Gastrocnemius medialis (tissue), 4 donors: ENCODE results near the gene RBL2. TPM values are rescaled to one million over a fixed set of nuclear protein-coding genes. Genes with fewer than 3 reads are reported as not detected.

ENCODE experiments used
- ATAC-seq, 2 donors: fragments of 150-250 bp; one replicate each; pipeline ENCODE4 v1.9.1; 2016
- DNase-seq, 2 donors: peaks; one replicate each; pipeline ENCODE4 v3.0.0-alpha.2; 2019
- H3K27ac ChIP-seq, 4 donors: fragments of 200-600 bp; sonication (generic); 1 replicate in 1 of 4; 2 replicates in 3 of 4; pipeline ENCODE4 v1.5.1; 2016 to 2018; ENCODE audit warnings: mild to moderate bottlenecking in 2 of 4, moderate library complexity in 1 of 4
- H3K27me3 ChIP-seq, 3 donors: fragments of 200-600 bp; sonication (generic) in 2 of 3; 1 replicate in 1 of 3; 2 replicates in 2 of 3; pipeline versions ENCODE4 v1.5.1 to v1.6.0; 2016 to 2019; ENCODE audit warnings: mild to moderate bottlenecking in 1 of 3, moderate library complexity in 1 of 3
- H3K36me3 ChIP-seq, 2 donors: fragments of 200-600 bp; sonication (generic) in 1 of 2; one replicate each; pipeline ENCODE4 v1.5.1; 2017 to 2018
- H3K4me1 ChIP-seq, 2 donors: fragments of 200-600 bp; sonication (generic) in 1 of 2; one replicate each; pipeline ENCODE4 v1.5.1; 2016 to 2017; ENCODE audit warnings: mild to moderate bottlenecking in 2 of 2
- H3K4me3 ChIP-seq, 4 donors: fragments of 200-600 bp; sonication (generic) in 3 of 4; 1 replicate in 1 of 4; 2 replicates in 3 of 4; pipeline ENCODE4 v1.5.1; 2016 to 2019; ENCODE audit warnings: mild to moderate bottlenecking in 2 of 4
- H3K9me3 ChIP-seq, 3 donors: fragments of 200-600 bp; sonication (generic) in 2 of 3; 1 replicate in 1 of 3; 2 replicates in 2 of 3; pipeline ENCODE4 v1.5.1; 2016 to 2019
- POLR2A ChIP-seq, 2 donors: fragments of 450-650 bp; IDR thresholded peaks; one replicate each; pipeline ENCODE4 v1.6.1; 2017; ENCODE audit warnings: antibody characterized with exemption in 2 of 2, mild to moderate bottlenecking in 2 of 2, moderate library complexity in 2 of 2
- in situ Hi-C, 4 donors: fragments of 200-750 bp; cut with MboI; loops; one replicate each; pipeline versions ENCODE4 v1.15.0 to v1.8.0; 2017; ENCODE audit warnings: low sequenced_read_pairs in 4 of 4
- intact Hi-C: fragments of 100-400 bp; cut with DNase I; formaldehyde crosslinking; loops from one replicate; pipeline ENCODE4 v1.15.1; 2023; ENCODE audit warnings: low total_unique reads
- total RNA-seq, 4 donors: library from RNA; depleted of rRNA; stranded (reverse); fragments of >200 nt; gene quantifications; one replicate each; pipeline versions ENCODE4 v1.1.0 to v1.2.3, GENCODE V29; 2016
- TF ChIP-seq, protein P1 (sequence below), 5 experiments: fragments of 450-650 bp in 3 of 5; fragments of 200-600 bp in 2 of 5; sonication (generic) in 2 of 5; IDR thresholded peaks in 4 of 5; conservative IDR thresholded peaks in 1 of 5; 1 replicate in 4 of 5; 2 replicates in 1 of 5; pipeline ENCODE4 v1.5.1; 2016 to 2019; ENCODE audit warnings: antibody characterized with exemption in 5 of 5, mild to moderate bottlenecking in 3 of 5, moderate library complexity in 3 of 5

Gene RBL2
- total RNA-seq, 4 donors from 2014 or later = 48.0 to 60.6 (median 58.0) TPM

DNA sequence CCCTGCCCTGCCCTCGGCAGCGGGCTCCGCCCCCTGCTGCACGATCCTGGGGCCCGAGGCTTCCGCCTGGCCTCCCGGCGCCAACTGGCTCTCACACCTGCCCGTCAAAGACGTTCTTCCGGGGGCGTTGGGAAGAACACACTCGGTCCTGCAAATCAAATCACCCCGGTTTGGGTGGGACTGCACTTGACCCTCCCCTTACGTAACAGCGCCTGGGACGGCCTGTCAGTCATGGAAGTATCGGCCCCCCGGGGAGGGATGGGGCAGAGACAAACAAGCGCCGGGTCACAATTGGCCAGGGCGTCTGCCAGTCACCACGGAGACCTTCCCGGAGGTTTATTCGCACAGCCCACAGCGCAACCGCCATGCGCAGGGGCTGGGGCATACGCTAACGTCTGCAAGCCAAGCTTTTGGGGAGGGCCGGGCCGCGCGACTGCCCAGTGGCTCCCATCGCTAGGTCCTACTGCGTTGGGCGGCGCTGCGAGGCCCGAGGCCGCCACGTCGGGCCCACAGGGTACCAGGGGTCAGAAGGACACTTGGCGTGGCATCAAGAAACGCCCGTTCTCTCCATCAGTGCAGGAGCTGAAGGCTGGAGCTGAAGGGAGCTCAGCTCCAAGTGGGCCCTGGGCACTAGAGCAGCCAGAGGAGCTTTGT lies 69.1 kb downstream of the RBL2 start:
- in situ Hi-C loops (loop anchor here in 1 of 4 donors (10.0 kb wide), 1 partner anchor 69 kb away; the partner anchor contains the start of gene RBL2), intact Hi-C loops (loop anchor here (1.0 to 10.0 kb wide), 6 partner anchors 69 to 1424 kb away; partner anchors contain the start of genes CHD9, CHD9NB, FTO and RBL2)
- no peaks in the 10 kb centered on the region for H3K36me3 ChIP-seq

DNA sequence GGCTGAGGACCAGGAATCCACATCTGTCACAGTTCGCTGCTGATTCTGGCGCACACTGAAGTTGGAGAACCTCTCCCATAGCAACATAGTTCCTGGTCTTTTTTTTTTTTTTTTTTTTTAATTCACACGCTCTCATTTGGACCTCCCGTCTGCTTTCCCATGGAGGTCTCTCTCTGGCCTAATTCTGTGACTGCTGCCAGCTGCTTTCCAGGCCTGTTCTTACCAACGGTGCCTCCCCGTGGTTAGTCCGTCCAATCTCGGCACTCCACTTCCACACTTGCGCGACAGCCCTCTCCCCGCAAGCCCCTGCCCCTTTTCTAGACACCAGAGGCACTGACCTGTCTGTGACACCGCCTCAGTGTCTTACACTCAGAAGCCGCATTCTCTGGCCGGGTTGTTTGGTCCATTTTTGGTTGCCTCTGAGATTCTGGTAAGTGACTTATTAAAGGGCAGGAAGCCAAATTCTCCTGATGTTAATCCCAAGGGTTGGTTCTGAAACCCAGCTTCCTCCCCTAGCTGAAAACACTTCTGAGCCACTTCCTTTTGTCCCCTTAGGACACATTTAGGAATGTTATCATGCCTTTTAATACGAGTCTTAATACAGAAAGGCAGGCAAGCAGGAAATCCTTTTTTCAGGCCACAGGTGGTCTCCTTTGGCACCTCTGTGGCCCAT lies 69.9 kb downstream of the RBL2 start:
- intact Hi-C loops = loop anchor here (1.0 to 10.0 kb wide), 6 partner anchors 70 to 1423 kb away; partner anchors contain the start of genes CHD9, CHD9NB, FTO and RBL2
- peak; percentile 12 to 57 for DNase-seq

More for the DNA sequence above, 69.1 kb downstream of the RBL2 start:
- peaks cover 32 to 34% of the 10 kb centered on the region in 2 donors for H3K4me1 ChIP-seq
- H3K27me3 ChIP-seq = no peaks in the 10 kb centered on the region
- DNase-seq = peak; percentile 100
- peak; percentile 90 to 91 for ATAC-seq
- peak; percentile 80 to 89 for TF ChIP-seq POLR2A (IDR thresholded peaks at IDR 0.05)
- TF ChIP-seq, protein P1, sequence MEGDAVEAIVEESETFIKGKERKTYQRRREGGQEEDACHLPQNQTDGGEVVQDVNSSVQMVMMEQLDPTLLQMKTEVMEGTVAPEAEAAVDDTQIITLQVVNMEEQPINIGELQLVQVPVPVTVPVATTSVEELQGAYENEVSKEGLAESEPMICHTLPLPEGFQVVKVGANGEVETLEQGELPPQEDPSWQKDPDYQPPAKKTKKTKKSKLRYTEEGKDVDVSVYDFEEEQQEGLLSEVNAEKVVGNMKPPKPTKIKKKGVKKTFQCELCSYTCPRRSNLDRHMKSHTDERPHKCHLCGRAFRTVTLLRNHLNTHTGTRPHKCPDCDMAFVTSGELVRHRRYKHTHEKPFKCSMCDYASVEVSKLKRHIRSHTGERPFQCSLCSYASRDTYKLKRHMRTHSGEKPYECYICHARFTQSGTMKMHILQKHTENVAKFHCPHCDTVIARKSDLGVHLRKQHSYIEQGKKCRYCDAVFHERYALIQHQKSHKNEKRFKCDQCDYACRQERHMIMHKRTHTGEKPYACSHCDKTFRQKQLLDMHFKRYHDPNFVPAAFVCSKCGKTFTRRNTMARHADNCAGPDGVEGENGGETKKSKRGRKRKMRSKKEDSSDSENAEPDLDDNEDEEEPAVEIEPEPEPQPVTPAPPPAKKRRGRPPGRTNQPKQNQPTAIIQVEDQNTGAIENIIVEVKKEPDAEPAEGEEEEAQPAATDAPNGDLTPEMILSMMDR (IDR thresholded peaks at IDR 0.05 in 4 of 5, conservative IDR thresholded peaks at IDR 0.05 in 1 of 5) = peak in 1 of 5 experiments; percentile 5
- H3K27ac ChIP-seq = peak overlapping the region; percentile 95 to 98 (median 96)
- no peaks in the 10 kb centered on the region for H3K9me3 ChIP-seq
- peak overlapping the region; percentile 77 to 91 (median 82) for H3K4me3 ChIP-seq

DNA sequence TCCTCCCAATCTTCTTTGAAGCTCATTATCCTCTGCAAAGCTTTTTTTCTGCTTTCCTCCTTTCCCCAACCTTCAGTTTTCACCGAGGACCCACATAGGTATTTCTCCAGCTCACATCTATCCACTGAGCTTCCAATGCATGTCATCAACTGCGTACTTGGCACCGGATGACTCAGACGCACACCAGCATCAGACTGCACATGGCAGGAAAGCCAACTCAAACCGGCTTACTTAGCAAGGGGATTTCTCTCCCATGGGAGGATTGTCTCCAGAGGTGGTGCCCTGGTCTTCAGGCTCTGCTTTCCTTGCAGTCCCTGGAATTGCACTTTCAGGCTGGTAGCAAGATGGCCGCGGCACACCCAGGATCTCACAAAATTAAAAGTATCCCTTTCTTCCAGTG lies 70.4 kb downstream of the RBL2 start:
- ATAC-seq (no peak), DNase-seq (no peak)
- H3K27me3 ChIP-seq = no peaks in the 10 kb centered on the region
- intact Hi-C loops = loop anchor here (5.0 to 10.0 kb wide), 4 partner anchors 230 to 1423 kb away; partner anchors contain the start of genes CHD9 and CHD9NB
- no peaks in the 10 kb centered on the region for H3K9me3 ChIP-seq
- in situ Hi-C loops = loop anchor here in 1 of 4 donors (10.0 kb wide), 1 partner anchor 70 kb away; the partner anchor contains the start of gene RBL2
- H3K4me1 ChIP-seq = peaks cover 32 to 34% of the 10 kb centered on the region in 2 donors
- peak overlapping the region in 2 of 4 donors; percentile 77 to 78 for H3K4me3 ChIP-seq
- H3K36me3 ChIP-seq = no peaks in the 10 kb centered on the region
- peak overlapping the region; percentile 95 to 98 (median 96) for H3K27ac ChIP-seq
- TF ChIP-seq POLR2A (IDR thresholded peaks at IDR 0.05) = no peak
- TF ChIP-seq, protein P1 (IDR thresholded peaks at IDR 0.05 in 4 of 5, conservative IDR thresholded peaks at IDR 0.05 in 1 of 5) = no peak

More for the DNA sequence above, 69.9 kb downstream of the RBL2 start:
- Histone ChIP-seq H3K4me1 (peaks cover 32 to 34% of the 10 kb centered on the region in 2 donors), H3K9me3 (no peaks in the 10 kb centered on the region), H3K4me3 (peak overlapping the region; percentile 77 to 91 (median 80)), H3K27me3 (no peaks in the 10 kb centered on the region), H3K36me3 (no peaks in the 10 kb centered on the region), H3K27ac (peak overlapping the region; percentile 95 to 98 (median 96))
- ATAC-seq = peak in 1 of 2 donors; percentile 5
- TF ChIP-seq, protein P1 (IDR thresholded peaks at IDR 0.05 in 4 of 5, conservative IDR thresholded peaks at IDR 0.05 in 1 of 5) = no peak
- TF ChIP-seq POLR2A (IDR thresholded peaks at IDR 0.05) = no peak
- in situ Hi-C loops = loop anchor here in 1 of 4 donors (10.0 kb wide), 1 partner anchor 69 kb away; the partner anchor contains the start of gene RBL2

DNA sequence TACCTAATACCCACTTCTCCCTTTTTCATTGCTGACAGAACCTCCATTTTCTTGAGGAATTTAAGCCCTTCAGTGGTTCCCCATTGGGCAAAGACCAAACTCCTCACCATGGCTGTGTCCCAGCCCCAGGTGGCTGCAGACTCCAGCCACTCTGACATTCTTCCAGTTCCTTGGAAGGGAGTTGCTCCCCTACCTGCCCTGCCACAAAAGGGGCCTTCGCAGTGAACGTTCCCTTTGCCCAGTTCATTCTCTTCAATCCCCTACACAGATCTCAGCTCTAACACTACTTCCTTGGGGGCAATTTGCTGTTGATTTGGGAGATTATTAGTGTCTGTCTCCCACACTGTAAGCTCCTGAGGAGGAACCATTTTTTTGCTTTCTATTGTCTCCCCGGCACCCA lies 72.0 kb downstream of the RBL2 start:
- Histone ChIP-seq H3K27ac (no peak overlapping the region), H3K9me3 (no peaks in the 10 kb centered on the region), H3K4me1 (peaks cover 25 to 27% of the 10 kb centered on the region in 2 donors), H3K4me3 (no peak overlapping the region), H3K36me3 (no peaks in the 10 kb centered on the region), H3K27me3 (no peaks in the 10 kb centered on the region)
- DNase-seq (no peak), ATAC-seq (no peak)
- in situ Hi-C loops = loop anchor here in 1 of 4 donors (10.0 kb wide), 1 partner anchor 71 kb away; the partner anchor contains the start of gene RBL2
- no peak for TF ChIP-seq POLR2A (IDR thresholded peaks at IDR 0.05)
- TF ChIP-seq, protein P1 (IDR thresholded peaks at IDR 0.05 in 4 of 5, conservative IDR thresholded peaks at IDR 0.05 in 1 of 5) = no peak
- intact Hi-C loops = loop anchor here (10.0 kb wide), 3 partner anchors 229 to 451 kb away; partner anchors contain the start of genes CHD9 and CHD9NB
